HepG2 (cell line): ENCODE data around the gene MED20. TPM values are rescaled to one million over a fixed set of nuclear protein-coding genes. Genes with fewer than 3 reads are reported as not detected.

Experiments used
- ATAC-seq: fragments of 200-7000 bp; cut with Tn5 transposase; 3 replicates; pipeline ENCODE4 v1.9.1; 2020; ENCODE audit warnings: mild to moderate bottlenecking, moderate library complexity
- BruUV-seq: library from RNA; stranded (reverse); fragments of 400-500 nt; replicated peaks from 2 replicates; lab custom pipeline; 2021; lab: Mats Ljungman, UMichigan
- CTCF ChIA-PET: fragments of 300-600 bp; formaldehyde crosslinking; extraction: SDS; loops from one replicate; lab custom pipeline; 2021; ENCODE audit warnings: low total read pairs, inconsistent platforms, low intra/inter-chr PET ratio; lab: Yijun Ruan, JAX
- POLR2A ChIA-PET: fragments of 350-600 bp; sonication (Branson Sonifier 250); formaldehyde crosslinking; loops from one replicate; lab custom pipeline; 2020; ENCODE audit warnings: antibody characterized with exemption, inconsistent platforms; lab: Yijun Ruan, JAX
- DNase-seq: peaks from one replicate; pipeline ENCODE4 v3.0.0-alpha.2; 2015; ENCODE audit warnings: low spot score
- FAIRE-seq: peaks from 3 replicates; lab custom pipeline; 2011; peaks lifted over from hg19 to GRCh38; lab: Jason Lieb, UNC
- H2AFZ ChIP-seq: one replicate; pipeline ENCODE4 v1.6.1; 2011; ENCODE audit warnings: low read length, inconsistent platforms
- H3K27ac ChIP-seq: fragments of 300-600 bp; 3 replicates; pipeline ENCODE4 v1.8.0; 2011; ENCODE audit warnings: mixed run types, mild to moderate bottlenecking, mixed read lengths, low read length, inconsistent platforms; ENCODE audit not compliant: insufficient read depth; ENCODE audit errors: extremely low read length
- H3K27me3 ChIP-seq, 2 experiments: fragments of 200-600 bp in 1 of 2; 2 replicates in 1 of 2; 3 replicates in 1 of 2; pipeline versions ENCODE4 v1.6.0 to v1.8.0; 2011; ENCODE audit warnings: low read length in 2 of 2, mild to moderate bottlenecking in 2 of 2, moderate library complexity in 2 of 2, inconsistent platforms in 1 of 2; ENCODE audit not compliant: insufficient read depth in 2 of 2, control insufficient read depth in 1 of 2
- H3K36me3 ChIP-seq, 2 experiments: fragments of 200-600 bp in 1 of 2; replicated peaks in 1 of 2; 2 replicates in 1 of 2; 3 replicates in 1 of 2; pipeline versions ENCODE4 v1.5.1 to v1.8.0; 2011; ENCODE audit warnings: low read length in 2 of 2, inconsistent platforms in 1 of 2; ENCODE audit not compliant: insufficient read depth in 2 of 2, control insufficient read depth in 1 of 2
- H3K4me1 ChIP-seq: 2 replicates; pipeline ENCODE4 v1.5.1; 2012; ENCODE audit warnings: low read length, inconsistent platforms; ENCODE audit not compliant: insufficient read depth
- H3K4me2 ChIP-seq: 2 replicates; pipeline ENCODE4 v1.6.0; 2011; ENCODE audit warnings: low read depth, low read length, inconsistent platforms
- H3K4me3 ChIP-seq, 3 experiments: fragments of 200-600 bp in 1 of 3; sonication (generic), shearing (Covaris generic) in 1 of 3; replicated peaks in 1 of 3; 2 replicates each; pipeline ENCODE4 v1.5.1; 2011 to 2016; ENCODE audit warnings: low read length in 3 of 3, inconsistent platforms in 2 of 3, low read depth in 2 of 3, mild to moderate bottlenecking in 2 of 3, control low read depth in 1 of 3, mixed read lengths in 1 of 3; ENCODE audit not compliant: insufficient read depth in 1 of 3
- H3K79me2 ChIP-seq: one replicate; pipeline ENCODE4 v1.6.1; 2011; ENCODE audit warnings: low read length, inconsistent platforms; ENCODE audit not compliant: insufficient read depth
- H3K9ac ChIP-seq: 2 replicates; pipeline ENCODE4 v1.6.0; 2011; ENCODE audit warnings: mild to moderate bottlenecking, low read depth, low read length, inconsistent platforms; ENCODE audit not compliant: insufficient read depth
- H3K9me3 ChIP-seq: 2 replicates; pipeline ENCODE4 v1.5.1; 2012; ENCODE audit warnings: mild to moderate bottlenecking, low read length
- H4K20me1 ChIP-seq: 2 replicates; pipeline ENCODE4 v1.6.0; 2011; ENCODE audit warnings: inconsistent platforms, mild to moderate bottlenecking, low read length, moderate library complexity; ENCODE audit not compliant: insufficient read depth
- BCL6 ChIP-seq: IDR thresholded peaks from 2 replicates; pipeline ENCODE4 v1.6.1; 2016; ENCODE audit warnings: missing genetic modification reagents, missing compliant biosample characterization
- CEBPB ChIP-seq: IDR thresholded peaks from 2 replicates; pipeline ENCODE4 v1.6.1; 2011; ENCODE audit warnings: low read depth, low read length, improper control_type of control experiment, borderline replicate concordance
- CEBPG ChIP-seq: IDR thresholded peaks from 2 replicates; pipeline ENCODE4 v1.6.1; 2016
- CHD4 ChIP-seq: fragments of 200-600 bp; sonication (generic); IDR thresholded peaks from 2 replicates; pipeline ENCODE4 v1.7.0; 2017; ENCODE audit warnings: mild to moderate bottlenecking, low read length, borderline replicate concordance
- ELF1 ChIP-seq: sonication (generic); formaldehyde crosslinking; IDR thresholded peaks from 2 replicates; pipeline ENCODE4 v1.4.0; 2020; ENCODE audit warnings: missing genetic modification reagents
- KDM1A ChIP-seq: IDR thresholded peaks from 2 replicates; pipeline ENCODE4 v1.6.1; 2016; ENCODE audit warnings: missing compliant biosample characterization
- POGZ ChIP-seq: sonication (generic); formaldehyde crosslinking; IDR thresholded peaks from 2 replicates; pipeline ENCODE4 v1.4.0; 2020; ENCODE audit warnings: mild to moderate bottlenecking, missing genetic modification reagents
- RCOR2 ChIP-seq: IDR thresholded peaks from 2 replicates; pipeline ENCODE4 v1.6.1; 2016; ENCODE audit warnings: missing biosample characterization, missing genetic modification reagents
- SMAD3 ChIP-seq: sonication (generic); formaldehyde crosslinking; IDR thresholded peaks from 2 replicates; pipeline ENCODE4 v1.4.0; 2020; ENCODE audit warnings: missing genetic modification reagents
- TP53 ChIP-seq: sonication (generic); formaldehyde crosslinking; conservative IDR thresholded peaks from 2 replicates; pipeline ENCODE4 v1.4.0; 2020; ENCODE audit warnings: missing genetic modification reagents
- ZC3H13 ChIP-seq: sonication (generic); formaldehyde crosslinking; IDR thresholded peaks from 2 replicates; pipeline ENCODE4 v1.8.1; 2023; ENCODE audit warnings: mild to moderate bottlenecking, missing genetic modification reagents, moderate library complexity
- ZMYM4 ChIP-seq: sonication (generic); formaldehyde crosslinking; IDR thresholded peaks from 2 replicates; pipeline ENCODE4 v1.8.1; 2023; ENCODE audit warnings: mild to moderate bottlenecking, missing genetic modification reagents
- ZNF460 ChIP-seq: sonication (generic); formaldehyde crosslinking; IDR thresholded peaks from 2 replicates; pipeline ENCODE4 v1.5.1; 2020; ENCODE audit warnings: missing genetic modification reagents, mild to moderate bottlenecking, borderline replicate concordance
- ZNF574 ChIP-seq: sonication (generic); formaldehyde crosslinking; IDR thresholded peaks from 2 replicates; pipeline ENCODE4 v1.4.0; 2020; ENCODE audit warnings: missing genetic modification reagents
- ZNF770 ChIP-seq: sonication (generic); formaldehyde crosslinking; IDR thresholded peaks from 2 replicates; pipeline ENCODE4 v1.5.0; 2020; ENCODE audit warnings: mild to moderate bottlenecking, missing genetic modification reagents
- ZNF773 ChIP-seq: sonication (generic); formaldehyde crosslinking; IDR thresholded peaks from 2 replicates; pipeline ENCODE4 v1.4.0; 2020; ENCODE audit warnings: missing genetic modification reagents, borderline replicate concordance
- whole genome bisulfite sequencing: methylation state at CpG from one replicate; pipeline ENCODE4 v1.1.6; 2017; ENCODE audit warnings: low lambda C conversion rate; 5-methylcytosine and 5-hydroxymethylcytosine counted together
- in situ Hi-C: cut with HindIII; loops from 2 replicates; pipeline ENCODE4 v1.10.0; 2017; ENCODE audit warnings: low pct_unique_long_range_greater_than_20kb; ENCODE audit not compliant: extremely low pct_ligation_motif_present
- intact Hi-C: fragments of 100-400 bp; cut with micrococcal nuclease; formaldehyde crosslinking; loops from one replicate; pipeline ENCODE4 v1.10.0; 2022; ENCODE audit not compliant: unreplicated experiment
- polyA plus RNA-seq, 8 experiments: library from polyadenylated mRNA; depleted of rRNA in 3 of 8; stranded (reverse) in 7 of 8; unstranded in 1 of 8; fragments of >200 nt; fragmentation: Illumina TruSeq in 4 of 8; extraction: Trizol in 4 of 8; gene quantifications; 2 replicates each; pipeline versions ENCODE4 v1.2.1 to v1.2.3, GENCODE V29; 2011 to 2016; ENCODE audit warnings: low read depth in 4 of 8, missing spikeins in 1 of 8, mixed read lengths in 1 of 8; ENCODE audit not compliant: insufficient read depth in 1 of 8
- total RNA-seq, 5 experiments: library from RNA; depleted of rRNA; stranded (reverse); fragments of >200 nt; fragmentation: Illumina TruSeq; extraction: Trizol; gene quantifications; 2 replicates each; pipeline ENCODE4 v1.2.3, GENCODE V29; 2016; ENCODE audit warnings: low read depth in 1 of 5
- TF ChIP-seq, protein P1 (sequence below): IDR thresholded peaks from 2 replicates; pipeline ENCODE4 v1.6.1; 2016; ENCODE audit warnings: low read depth, borderline replicate concordance
- TF ChIP-seq, protein P2 (sequence below): sonication (generic); formaldehyde crosslinking; IDR thresholded peaks from 2 replicates; pipeline ENCODE4 v1.4.0; 2020; ENCODE audit warnings: missing genetic modification reagents

The MED20 gene
- total and polyA plus RNA-seq, 2 of the 13 experiments (the other 11 are each of a cell fraction or from before 2014, with no cell fraction given): 28.1 to 41.1 TPM

DNA sequence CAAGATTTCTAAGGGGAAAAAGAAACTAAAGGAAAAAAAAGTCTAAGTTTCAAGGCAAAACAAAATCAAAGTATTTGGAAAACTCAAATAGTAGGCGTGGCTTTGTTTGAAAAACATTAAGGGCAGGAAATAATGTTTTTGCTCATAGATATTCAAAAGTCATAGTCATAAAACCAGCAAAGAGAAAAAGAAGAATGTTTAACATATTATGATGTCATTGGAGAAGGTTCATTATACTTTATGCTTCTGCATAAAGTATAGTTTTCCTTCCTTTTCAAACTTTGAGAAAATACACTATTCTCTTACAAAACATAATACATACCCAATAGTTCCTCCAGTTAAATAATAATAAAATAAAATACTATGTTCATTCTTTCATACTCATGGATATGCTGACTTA is 39.4 kb downstream of the MED20 start (continued):
- no peak for TF ChIP-seq ZNF574 (CRISPR knock-in tag)

DNA sequence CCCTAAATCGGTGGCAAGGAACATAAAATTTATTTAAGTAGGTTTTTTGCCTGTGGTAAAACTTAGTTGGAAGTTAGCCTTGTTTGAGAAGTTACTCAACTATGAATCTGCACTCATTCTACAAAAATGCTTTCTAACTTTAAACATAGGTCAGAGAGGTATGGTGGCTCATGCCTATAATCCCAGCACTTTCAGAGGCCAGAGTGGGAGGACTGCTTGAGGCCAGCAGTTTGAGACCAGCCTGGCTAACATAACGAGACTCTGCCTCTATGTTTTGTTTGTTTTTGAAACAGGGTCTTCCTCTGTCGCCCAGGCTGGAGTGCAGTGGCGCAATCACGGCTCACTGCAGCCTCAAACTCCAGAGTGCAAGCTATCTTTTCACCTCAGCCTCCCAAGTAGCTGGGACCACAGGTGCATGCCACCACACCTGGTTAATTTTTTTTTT is 42.0 kb downstream of the MED20 start:
- intact Hi-C loops: no loop called here
- 40% methylated on average over 5 of the region's 5 CpGs for WGBS
- no peak for TF ChIP-seq ZC3H13 (CRISPR knock-in tag)
- TF ChIP-seq RCOR2 (CRISPR knock-in tag): 0 out of 2 replicates have a peak, but pooled peaks have one; percentile 55
- TF ChIP-seq CEBPB: peak; percentile 72
- no peak for TF ChIP-seq SMAD3 (CRISPR knock-in tag)
- no peak for TF ChIP-seq ZNF773 (CRISPR knock-in tag)
- TF ChIP-seq CEBPG (CRISPR knock-in tag): peak; percentile 77
- TF ChIP-seq ELF1 (CRISPR knock-in tag): no peak
- TF ChIP-seq ZNF460 (CRISPR knock-in tag): peak; percentile 99
- peak; percentile 52; the same call in 1 of the 2 replicates for TF ChIP-seq POGZ (CRISPR knock-in tag)
- peak; percentile 67; the same call in 1 of the 2 replicates for TF ChIP-seq KDM1A (CRISPR knock-in tag)
- TF ChIP-seq BCL6 (CRISPR knock-in tag): 0 out of 2 replicates have a peak, but pooled peaks have one; percentile 28
- TF ChIP-seq, protein P1, sequence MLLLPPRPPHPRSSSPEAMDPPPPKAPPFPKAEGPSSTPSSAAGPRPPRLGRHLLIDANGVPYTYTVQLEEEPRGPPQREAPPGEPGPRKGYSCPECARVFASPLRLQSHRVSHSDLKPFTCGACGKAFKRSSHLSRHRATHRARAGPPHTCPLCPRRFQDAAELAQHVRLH (CRISPR knock-in tag): no peak
- TF ChIP-seq ZMYM4 (CRISPR knock-in tag): no peak
- TF ChIP-seq CHD4: 0 out of 2 replicates have a peak, but pooled peaks have one; percentile 14
- TF ChIP-seq, protein P2, sequence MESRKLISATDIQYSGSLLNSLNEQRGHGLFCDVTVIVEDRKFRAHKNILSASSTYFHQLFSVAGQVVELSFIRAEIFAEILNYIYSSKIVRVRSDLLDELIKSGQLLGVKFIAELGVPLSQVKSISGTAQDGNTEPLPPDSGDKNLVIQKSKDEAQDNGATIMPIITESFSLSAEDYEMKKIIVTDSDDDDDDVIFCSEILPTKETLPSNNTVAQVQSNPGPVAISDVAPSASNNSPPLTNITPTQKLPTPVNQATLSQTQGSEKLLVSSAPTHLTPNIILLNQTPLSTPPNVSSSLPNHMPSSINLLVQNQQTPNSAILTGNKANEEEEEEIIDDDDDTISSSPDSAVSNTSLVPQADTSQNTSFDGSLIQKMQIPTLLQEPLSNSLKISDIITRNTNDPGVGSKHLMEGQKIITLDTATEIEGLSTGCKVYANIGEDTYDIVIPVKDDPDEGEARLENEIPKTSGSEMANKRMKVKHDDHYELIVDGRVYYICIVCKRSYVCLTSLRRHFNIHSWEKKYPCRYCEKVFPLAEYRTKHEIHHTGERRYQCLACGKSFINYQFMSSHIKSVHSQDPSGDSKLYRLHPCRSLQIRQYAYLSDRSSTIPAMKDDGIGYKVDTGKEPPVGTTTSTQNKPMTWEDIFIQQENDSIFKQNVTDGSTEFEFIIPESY (CRISPR knock-in tag): peak; percentile 70
- no peak for TF ChIP-seq TP53 (CRISPR knock-in tag)
- peak; percentile 94 for TF ChIP-seq ZNF770 (CRISPR knock-in tag)

More for the DNA sequence above, 42.0 kb downstream of the MED20 start:
- Histone ChIP-seq H3K9me3 (no peaks in the 10 kb centered on the region), H3K27me3 (no peaks in the 10 kb centered on the region), H3K9ac (no peak overlapping the region), H3K36me3 (no peaks in the 10 kb centered on the region), H2AFZ (no peak overlapping the region), H3K4me2 (no peak overlapping the region), H4K20me1 (no peaks in the 10 kb centered on the region), H3K27ac (no peak overlapping the region), H3K79me2 (no peaks in the 10 kb centered on the region), H3K4me1 (peaks cover 29% of the 10 kb centered on the region), H3K4me3 (no peak overlapping the region)
- ATAC-seq: no peak
- peak; percentile 18 for DNase-seq
- BruUV-seq: no TSS peak
- in situ Hi-C loops: no loop called here
- no peak for FAIRE-seq
- POLR2A ChIA-PET: no interaction called here
- CTCF ChIA-PET: no interaction called here
